D341Med (cell line): ENCODE data around the gene TNN.
"Not testable (repeated sequence)": the region's sequence is repeated elsewhere in the genome, so short reads cannot be mapped to it uniquely, and the experiment has no call there.

Experiments
- DNase-seq: peaks from one replicate; pipeline ENCODE4 v3.0.0; 2012; ENCODE audit warnings: low spot score

TNN gene

DNA sequence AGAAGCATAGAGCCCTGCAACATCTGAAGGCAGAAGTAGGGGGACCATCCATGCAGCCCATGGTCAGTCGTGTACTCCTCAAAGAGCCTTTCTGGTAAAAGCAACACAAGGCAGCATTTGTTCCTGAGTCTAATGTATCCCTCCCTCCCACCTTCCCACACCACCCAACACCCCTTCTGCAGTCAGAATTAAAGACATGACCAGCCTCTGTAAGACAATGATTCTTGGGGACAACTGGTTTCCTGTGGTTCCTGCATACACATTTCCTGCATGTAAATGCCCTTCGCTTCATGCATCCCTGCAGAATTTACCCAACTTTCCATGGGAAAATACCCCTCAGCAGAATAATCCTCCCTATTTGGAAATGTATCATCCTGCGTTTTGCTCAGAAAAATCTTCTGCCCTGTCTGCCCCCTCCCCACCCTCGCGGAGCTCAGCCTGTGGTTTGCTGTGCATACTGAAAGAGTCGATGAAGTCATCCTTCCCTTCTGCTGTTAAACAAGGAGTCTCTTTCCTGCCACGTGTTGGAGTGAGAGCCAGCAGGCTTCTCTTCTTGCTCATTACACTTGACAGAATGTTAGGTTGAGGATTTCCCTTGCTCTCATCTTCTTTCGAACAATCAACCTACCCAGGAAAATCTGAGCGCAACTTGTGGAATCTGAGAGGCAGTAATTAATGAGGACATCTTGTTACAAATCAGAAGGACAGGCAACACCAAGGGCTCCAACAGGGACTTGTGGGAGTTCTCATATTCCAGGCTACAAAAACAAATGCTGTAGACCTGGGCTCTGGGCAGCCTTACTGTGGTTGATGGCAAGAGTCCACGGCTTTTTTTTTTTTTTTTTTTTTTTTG is 4.7 kb downstream of the TNN start:
- DNase-seq: no peak

DNA sequence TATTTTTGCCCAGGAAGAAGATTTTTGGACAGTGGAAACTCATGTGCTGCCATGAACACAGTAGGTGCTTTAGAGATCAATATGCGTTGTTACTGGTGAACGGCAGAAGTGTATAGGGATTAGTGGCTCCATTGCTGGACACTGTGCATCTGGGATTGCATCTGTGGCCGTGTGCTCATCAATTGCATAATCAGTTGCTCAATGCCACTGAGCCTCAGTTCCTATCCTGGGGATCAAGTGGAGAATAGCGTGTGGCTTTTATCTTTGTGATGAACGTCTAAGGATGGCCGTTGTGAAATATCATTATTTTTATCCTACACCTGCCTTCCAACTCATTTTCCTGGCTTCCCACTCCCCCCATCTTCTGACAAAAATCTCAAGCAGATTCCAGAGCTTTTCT is 5.4 kb downstream of the TNN start:
- DNase-seq: no peak

DNA sequence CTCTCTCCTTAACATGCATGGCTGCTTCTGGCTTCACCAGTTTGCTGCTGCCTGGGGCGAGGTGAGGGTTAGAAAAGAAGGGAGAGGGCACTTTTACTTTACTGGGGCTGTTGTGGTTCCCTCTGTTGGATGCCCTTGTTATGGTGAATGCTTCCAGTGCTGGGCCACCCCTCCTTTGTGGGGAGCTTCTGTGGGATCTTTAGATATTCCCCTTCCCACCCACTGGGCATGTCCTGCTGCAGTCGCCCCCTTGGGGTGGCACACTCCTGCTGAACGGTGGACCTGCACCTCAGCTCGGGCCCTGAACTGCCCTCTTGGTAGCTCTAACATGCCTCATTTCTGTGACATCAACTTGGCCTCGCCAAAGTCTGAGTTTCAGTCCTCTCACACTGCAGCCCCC is 6.0 kb downstream of the TNN start:
- DNase-seq: no peak

DNA sequence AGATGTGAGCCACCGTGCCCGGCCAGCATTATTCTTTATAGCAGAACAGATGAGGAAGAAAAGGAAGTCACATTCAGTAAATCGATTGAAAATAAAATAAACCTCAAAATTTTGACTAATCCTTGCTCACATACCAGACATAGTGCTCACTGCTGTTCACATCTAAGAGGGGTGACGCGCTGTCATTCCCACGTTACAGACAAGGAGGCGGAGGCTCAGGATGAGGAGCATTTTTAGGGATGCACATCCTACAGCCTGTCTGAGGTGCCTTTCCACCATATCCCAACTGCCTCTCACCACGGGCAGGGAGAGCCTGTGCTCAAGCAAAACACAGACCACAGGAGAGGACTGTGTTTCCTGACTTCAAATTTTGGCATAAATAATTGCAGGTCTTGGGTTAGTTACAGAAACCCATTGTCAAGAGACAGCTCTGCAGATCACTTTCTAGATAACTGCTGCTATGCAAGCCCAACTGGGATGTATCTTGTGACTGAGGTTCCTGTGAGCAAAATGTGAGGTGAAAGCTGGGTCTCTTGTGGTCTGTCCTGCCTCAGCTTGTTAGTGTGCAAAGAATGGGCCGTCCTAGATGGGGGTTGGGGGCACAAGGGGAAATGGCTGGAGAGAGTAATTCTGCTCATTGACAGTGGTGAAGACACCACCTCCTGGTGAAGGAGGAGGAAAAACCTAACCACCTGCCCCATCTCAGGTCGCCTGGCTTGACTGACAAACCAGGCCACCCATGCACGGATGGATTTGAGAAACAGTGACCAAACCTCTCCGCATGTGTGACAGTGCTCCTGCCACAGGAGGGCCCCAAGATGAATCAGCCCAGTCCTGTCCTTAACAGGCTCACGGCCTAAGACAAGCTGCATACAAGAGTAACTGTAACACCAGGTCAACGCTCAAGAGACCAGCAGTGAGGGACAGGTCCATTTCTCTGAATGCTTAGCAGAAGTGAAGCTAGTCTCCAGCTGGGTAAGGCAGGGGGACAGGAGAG is 8.2 kb downstream of the TNN start:
- DNase-seq: no peak

DNA sequence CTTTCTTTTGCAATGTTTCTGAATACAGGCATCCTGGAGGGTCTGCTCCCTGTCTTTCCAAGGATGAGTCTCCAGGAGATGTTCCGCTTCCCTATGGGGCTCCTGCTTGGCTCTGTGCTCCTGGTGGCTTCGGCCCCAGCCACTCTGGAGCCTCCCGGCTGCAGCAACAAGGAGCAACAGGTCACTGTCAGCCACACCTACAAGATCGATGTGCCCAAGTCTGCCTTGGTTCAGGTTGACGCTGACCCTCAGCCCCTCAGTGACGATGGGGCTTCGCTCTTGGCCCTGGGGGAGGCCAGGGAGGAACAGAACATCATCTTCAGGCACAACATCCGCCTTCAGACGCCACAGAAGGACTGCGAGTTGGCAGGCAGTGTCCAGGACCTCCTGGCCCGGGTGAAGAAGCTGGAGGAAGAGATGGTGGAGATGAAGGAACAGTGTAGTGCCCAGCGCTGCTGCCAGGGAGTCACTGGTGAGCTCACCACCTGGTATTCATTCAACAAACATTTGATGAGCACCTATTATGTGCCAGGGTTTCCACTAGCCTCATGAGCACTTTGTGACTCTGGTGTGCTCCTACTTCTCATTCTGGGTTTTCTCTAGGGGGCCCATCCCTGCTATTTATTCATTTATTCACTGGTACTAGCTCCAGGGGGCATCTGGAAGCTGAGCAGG is 9.9 kb downstream of the TNN start:
- no peak for DNase-seq

DNA sequence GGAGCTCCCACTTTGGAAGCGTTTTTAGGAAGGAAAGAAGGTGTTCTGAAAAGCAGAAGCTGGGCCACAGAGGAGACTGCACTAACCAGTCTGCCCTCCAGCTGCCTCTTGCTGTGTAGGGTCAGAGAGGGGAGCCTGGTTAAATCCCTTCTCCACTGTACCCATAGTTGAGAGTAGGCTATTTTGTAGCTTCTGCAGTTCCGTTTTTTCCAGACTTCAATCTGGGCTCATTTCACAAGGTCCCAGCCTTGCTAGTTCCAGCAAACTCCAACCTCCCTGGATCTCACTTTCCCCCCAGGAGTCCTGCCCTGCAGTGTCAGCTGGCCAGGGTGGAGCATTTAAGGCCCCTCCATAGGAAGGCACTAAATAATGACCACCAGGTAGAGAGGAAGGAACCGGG is 11.0 kb downstream of the TNN start:
- no peak for DNase-seq

DNA sequence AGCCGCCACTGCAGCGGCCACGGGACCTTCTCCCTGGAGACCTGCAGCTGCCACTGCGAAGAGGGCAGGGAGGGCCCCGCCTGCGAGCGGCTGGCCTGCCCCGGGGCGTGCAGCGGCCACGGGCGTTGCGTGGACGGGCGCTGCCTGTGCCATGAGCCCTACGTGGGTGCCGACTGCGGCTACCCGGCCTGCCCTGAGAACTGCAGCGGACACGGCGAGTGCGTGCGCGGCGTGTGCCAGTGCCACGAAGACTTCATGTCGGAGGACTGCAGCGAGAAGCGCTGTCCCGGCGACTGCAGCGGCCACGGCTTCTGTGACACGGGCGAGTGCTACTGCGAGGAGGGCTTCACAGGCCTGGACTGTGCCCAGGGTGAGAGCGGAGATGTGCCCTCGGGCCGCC is 11.7 kb downstream of the TNN start:
- no peak for DNase-seq

DNA sequence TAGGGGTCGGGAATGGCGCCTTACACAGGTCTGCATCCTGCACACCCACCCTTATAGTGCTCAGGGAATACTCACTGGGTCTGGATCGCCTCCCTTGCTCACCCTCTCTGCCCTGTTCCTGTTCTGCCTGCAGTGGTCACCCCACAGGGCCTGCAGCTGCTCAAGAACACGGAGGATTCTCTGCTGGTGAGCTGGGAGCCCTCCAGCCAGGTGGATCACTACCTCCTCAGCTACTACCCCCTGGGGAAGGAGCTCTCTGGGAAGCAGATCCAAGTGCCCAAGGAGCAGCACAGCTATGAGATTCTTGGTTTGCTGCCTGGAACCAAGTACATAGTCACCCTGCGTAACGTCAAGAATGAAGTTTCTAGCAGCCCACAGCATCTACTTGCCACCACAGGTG is 12.4 kb downstream of the TNN start:
- DNase-seq: no peak

DNA sequence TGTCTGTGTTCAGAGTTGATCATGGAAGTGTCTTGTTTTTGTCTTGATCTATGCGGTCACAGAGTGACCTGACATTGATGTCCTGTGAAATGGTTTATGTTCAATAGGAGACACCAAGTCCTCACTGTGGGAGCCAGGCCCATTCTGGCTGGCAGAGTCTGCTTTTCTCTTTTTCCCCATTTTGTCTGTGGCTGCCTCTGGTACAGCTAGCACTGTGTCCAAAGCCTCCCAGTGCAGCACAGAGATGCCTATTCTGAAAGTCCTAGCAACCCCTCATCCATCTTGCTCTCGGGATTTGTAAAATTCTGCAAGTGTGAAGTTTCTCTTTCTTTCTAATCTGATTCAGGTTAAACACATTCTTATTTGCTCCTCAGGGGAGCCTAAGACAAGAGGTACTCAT is 14.3 kb downstream of the TNN start:
- no peak for DNase-seq

DNA sequence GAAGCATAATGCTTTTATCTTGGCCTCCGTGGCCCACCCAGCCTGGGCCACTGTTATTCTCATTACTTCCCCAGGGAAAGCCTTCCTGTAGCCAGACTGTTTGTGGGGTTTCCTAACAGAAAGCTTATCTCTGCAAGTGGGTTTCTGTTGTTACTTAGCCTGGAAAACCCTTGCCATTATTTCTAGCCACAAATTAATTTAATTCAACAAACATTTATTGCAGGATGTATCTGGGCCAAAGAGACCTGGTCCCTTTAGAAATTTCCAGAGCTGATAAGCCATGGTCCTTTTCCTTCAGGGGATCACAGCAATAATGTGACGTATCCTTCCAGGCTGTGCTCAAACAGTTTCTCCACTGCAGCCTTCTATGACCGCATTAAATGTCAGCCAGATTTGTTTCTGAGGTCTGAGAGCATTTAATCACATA is 20.9 kb downstream of the TNN start:
- no peak for DNase-seq

DNA sequence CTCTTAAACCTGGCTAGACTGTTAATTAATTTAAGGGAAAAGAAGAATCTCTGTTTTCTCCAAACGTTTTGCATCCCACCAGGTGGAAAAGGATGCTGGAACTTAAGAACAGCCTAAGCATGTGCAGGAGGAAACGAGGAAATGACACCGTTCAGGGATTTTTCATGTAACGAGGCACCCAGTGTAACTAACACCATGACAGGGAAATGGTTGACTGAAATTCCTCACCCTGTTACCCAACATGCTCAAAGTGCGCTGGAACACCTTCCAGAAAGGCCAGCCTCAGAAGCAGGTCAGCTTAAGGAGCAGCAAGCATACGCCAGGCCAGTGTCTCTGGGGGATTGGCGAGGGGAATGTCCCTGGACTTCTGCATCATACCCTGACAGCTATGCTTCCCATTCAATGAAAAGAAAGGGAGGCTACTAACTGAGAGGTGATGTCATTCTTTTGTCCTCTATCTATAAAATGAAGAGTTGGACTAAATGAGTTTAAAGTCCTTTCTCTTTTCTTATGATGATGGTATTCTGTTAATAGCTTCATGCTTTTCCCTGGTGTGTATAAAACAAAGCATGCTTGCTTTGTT is 21.6 kb downstream of the TNN start:
- no peak for DNase-seq

DNA sequence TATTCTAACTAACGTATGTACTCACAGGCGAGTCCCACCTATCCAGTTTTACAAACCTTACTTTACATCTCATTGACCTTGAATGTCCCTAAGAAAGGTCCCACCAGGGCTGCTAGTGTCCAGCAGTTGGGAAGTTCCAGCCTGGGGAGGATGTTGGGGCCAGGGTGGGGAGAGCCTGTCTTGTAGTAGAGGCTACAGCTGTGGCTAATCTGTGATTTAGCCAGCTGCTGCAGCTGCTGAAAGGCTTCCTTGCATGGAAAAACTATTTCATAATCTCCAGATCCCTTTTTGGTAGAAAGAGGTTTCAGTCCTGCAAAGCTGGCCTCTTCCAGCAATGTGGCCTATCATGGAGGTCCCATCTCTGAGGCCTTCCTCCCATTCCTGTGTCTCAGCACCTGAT is 23.1 kb downstream of the TNN start:
- DNase-seq: no peak

DNA sequence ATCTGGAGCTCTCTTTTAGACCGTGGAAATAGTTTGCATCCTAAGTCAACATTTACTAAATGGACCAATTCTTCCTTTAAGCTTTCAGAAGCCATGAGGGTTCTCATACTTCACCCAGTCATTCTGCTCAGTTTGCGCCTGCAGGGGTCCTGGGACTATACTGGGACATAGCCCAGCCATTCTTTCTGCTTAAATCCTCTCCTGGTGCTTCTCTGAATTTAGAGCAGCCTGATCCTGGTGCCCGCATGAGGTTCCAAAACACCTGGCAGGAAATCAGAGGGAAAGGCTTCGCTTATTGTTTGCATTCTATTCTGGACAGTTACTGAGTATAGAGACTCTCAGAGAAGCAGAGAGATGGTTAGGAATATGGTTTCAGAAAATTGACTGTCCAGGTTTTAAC is 27.0 kb downstream of the TNN start:
- no peak for DNase-seq

DNA sequence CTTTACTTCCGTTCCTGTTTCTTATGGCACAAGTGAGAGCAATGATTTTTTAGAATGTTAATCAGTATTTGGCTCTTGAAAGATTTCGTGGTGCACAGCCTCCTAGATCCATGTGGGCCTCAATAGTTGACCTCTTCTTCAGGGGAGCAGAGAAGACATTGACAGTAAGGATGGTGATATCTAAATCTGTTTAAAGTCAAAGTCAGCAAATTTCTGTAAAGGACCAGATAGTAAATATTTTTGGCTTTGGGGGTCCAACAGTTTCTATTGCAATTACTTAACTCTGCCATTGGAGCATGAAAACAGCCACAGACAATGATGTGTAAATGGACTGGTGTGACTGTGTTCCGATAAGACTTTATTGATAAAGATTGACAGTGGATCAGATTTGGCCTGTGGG is 27.4 kb downstream of the TNN start:
- DNase-seq: no peak

DNA sequence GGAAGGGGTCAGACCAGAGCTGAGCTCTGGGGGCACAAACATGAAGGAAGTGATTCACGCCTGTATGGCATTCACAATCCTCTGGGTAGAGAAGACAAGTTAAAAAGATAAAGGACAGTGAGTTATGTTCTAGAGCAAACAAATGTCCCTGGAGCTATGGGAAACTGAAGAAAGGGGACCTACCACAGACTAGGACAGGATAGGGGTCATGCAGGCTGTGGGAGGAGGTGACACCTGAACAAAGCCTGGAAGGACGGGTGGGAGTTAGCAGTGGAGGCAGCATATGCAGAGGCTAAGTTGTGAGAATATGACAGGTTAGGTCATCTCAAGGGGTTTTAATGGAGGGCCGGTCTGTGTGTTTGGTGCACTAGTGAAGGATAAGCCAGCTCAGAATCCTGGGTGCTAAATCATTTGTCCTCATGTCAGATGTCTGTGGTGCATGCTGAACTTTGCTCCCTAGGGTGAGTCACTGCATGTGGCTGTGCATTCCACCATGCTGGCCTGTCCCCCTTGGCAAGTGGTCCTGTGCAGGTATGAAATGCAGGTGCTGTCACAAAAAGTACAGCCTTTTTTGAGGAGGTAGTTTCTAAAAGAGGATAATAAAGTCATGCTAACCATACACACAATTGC is 28.5 kb downstream of the TNN start:
- no peak for DNase-seq

DNA sequence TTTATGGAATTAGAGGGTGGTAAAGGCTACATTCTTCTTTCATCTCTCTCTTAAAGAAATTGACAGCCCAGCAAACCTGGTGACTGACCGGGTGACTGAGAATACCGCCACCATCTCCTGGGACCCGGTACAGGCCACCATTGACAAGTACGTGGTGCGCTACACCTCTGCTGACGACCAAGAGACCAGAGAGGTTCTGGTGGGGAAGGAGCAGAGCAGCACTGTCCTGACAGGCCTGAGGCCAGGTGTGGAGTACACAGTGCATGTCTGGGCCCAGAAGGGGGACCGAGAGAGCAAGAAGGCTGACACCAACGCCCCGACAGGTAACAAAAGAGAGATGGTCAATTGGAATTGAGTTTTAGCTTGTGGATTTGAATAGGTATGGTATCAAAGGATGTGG is 29.7 kb downstream of the TNN start:
- DNase-seq: no peak

DNA sequence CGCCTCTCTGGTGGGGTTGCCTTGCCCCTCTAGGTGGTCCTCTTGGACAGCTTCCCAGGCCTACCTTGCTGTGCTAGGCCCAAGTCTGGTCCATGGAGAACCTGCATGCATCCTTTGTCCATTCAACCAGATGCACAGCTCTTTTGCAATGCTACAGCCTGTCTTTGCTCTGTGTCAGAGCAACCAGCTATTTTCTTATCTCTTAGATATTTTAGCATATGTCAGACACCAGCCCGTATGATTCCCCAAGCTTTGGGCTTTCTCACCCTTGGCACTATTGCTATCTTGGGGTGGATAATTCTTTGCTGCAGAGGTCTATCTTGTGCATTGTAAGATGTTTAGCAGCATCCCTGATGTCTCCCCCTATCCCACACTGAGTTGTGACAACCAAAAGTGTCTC is 32.3 kb downstream of the TNN start:
- no peak for DNase-seq

DNA sequence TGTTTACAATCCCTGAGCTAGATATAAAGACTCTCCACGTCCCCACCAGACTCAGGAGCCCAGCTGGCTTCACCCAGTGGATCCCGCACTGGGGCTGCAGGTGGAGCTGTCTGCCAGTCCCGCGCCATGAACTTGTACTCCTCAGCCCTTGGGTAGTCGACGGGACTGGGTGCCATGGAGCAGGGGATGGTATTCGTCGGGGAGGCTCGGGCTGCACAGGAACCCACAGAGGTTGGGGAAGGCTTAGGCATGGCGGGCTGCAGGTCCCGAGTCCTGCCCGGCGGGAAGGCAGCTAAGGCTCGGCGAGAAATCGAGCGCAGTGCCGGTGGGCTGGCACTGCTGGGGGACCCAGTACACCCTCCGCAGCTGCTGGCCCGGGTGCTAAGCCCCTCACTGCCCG is 34.5 kb downstream of the TNN start:
- DNase-seq: not testable (repeated sequence)

DNA sequence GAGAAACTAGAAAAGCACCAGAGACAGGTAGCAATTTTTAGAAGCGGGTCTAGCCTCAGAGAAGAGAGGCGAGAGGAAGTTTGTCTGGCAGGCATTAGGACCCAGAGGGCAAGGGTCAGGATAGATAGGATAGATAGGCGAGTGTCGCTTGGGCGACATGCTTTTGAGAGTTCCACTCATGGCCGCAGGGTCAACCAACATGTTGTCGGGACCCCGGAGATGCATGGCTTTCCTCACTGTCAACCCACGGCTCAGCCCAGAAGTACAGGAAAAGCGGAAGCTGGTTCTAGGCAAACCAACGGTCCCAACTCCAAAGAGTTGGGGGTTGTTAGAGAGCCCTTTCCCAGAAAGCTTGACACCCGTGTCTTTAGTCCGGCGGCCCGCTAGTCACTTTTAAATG is 38.9 kb downstream of the TNN start:
- not testable (repeated sequence) for DNase-seq

DNA sequence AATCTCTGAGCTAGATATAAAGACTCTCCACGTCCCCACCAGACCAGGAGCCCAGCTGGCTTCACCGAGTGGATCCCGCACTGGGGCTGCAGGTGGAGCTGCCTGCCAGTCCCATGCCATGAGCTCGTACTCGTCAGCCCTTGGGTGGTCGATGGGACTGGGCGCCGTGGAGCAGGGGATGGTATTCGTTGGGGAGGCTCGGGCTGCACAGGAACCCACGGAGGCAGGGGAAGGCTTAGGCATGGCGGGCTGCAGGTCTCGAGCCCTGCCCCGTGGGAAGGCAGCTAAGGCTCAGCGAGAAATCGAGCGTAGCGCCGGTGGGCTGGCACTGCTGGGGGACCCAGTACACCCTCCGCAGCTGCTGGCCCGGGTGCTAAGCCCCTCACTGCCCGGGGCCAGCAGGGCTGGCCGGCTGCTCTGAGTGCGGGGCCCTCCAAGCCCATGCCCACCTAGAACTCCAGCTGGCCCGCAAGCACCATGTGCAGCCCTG is 40.7 kb downstream of the TNN start:
- not testable (repeated sequence) for DNase-seq

DNA sequence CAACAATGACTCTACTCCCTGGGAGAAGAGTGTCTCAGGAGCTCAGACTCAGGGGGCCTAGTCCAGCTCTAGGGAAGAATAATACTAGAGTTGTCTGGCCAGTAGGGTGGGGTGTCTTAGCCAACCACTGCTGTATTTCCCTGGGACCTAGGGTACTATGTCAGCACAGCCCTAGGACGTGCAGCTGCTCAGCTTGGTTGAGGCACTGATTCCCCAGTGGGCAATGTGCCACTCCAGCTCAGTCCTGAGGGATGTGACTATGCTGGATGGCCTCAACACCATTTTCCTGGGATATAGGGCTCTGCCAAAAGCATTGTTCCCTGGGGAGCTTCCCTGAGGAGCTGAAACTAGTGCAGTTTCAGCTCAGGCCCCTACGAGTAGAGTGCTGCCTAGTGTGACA is 47.4 kb downstream of the TNN start:
- DNase-seq: no peak
